Kidney (tissue), 14 donors: ENCODE data around the gene WNT5A. TPM values are rescaled to one million over a fixed set of nuclear protein-coding genes. Genes with fewer than 3 reads are reported as not detected.

Experiments
- DNase-seq, 5 donors: peaks; one replicate each; pipeline ENCODE4 v3.0.0-alpha.2; 2013 to 2020
- FAIRE-seq: peaks from 2 replicates; lab custom pipeline; 2012; peaks lifted over from hg19 to GRCh38; lab: Jason Lieb, UNC
- H3K27ac ChIP-seq, 2 donors: one replicate each; pipeline ENCODE4 v1.7.0; 2013; ENCODE audit warnings: low read depth in 2 of 2, low read length in 2 of 2, inconsistent platforms in 1 of 2
- H3K27me3 ChIP-seq: one replicate; pipeline ENCODE4 v1.7.1; 2013; ENCODE audit warnings: low read length, inconsistent platforms; ENCODE audit not compliant: control insufficient read depth, insufficient read depth
- H3K36me3 ChIP-seq, 3 donors: one replicate each; pipeline versions ENCODE4 v1.7.0 to v1.7.1; 2013; ENCODE audit warnings: low read length in 3 of 3, control low read depth in 1 of 3, inconsistent platforms in 1 of 3; ENCODE audit not compliant: insufficient read depth in 3 of 3, control insufficient read depth in 2 of 3
- H3K4me1 ChIP-seq, 3 donors: one replicate each; pipeline versions ENCODE4 v1.7.0 to v1.7.1; 2013; ENCODE audit warnings: low read length in 3 of 3, inconsistent platforms in 1 of 3, low read depth in 1 of 3; ENCODE audit not compliant: control insufficient read depth in 2 of 3, insufficient read depth in 2 of 3
- H3K4me3 ChIP-seq, 3 donors: one replicate each; pipeline versions ENCODE4 v1.7.0 to v1.8.1; 2013; ENCODE audit warnings: low read length in 3 of 3, control low read depth in 1 of 3, inconsistent platforms in 1 of 3
- H3K9ac ChIP-seq, 3 donors: one replicate each; pipeline versions ENCODE4 v1.7.0 to v1.7.1; 2013; ENCODE audit warnings: low read length in 3 of 3, control low read depth in 1 of 3, inconsistent platforms in 1 of 3
- H3K9me3 ChIP-seq, 3 donors: one replicate each; pipeline versions ENCODE4 v1.7.0 to v1.7.1; 2013; ENCODE audit warnings: low read length in 3 of 3, control low read depth in 1 of 3, inconsistent platforms in 1 of 3; ENCODE audit not compliant: control insufficient read depth in 2 of 3, insufficient read depth in 1 of 3
- intact Hi-C: fragments of 100-400 bp; cut with DNase I; formaldehyde crosslinking; loops from one replicate; pipeline ENCODE4 v1.11.1; 2022
- polyA plus RNA-seq: library from polyadenylated mRNA; stranded (reverse); fragments of 350-450 nt; fragmentation: Illumina TruSeq; extraction: RNeasy Lipid Tissue Mini Kit (QIAGEN cat#74804); gene quantifications from one replicate; pipeline ENCODE4 v1.2.3, GENCODE V29; 2014; ENCODE audit warnings: low read depth, low replicate concordance; ENCODE audit not compliant: insufficient read depth
- total RNA-seq: library from RNA; stranded (reverse); fragmentation: NEBNext Ultra II Directional; extraction: Animal tissue kit (Norgen Biotek cat#: 25700); gene quantifications from one replicate; pipeline ENCODE4 v1.2.1, GENCODE V29; 2021
- TF ChIP-seq, protein P1 (sequence below): IDR thresholded peaks from 3 replicates; pipeline ENCODE4 v1.5.1; 2012; ENCODE audit warnings: mild to moderate bottlenecking, moderate library complexity, borderline replicate concordance; ENCODE audit not compliant: insufficient read depth; ENCODE audit errors: extremely low read depth
- donor health status: control.
- donor health status: control.
- donor health status: control.
- donor health status: control.
- donor health status: control.
- donor health status: DM: yes; HTN: yes; CAD: no.
- donor health status: Normal renal cell carcinoma (clear cell type).

WNT5A gene
- total and polyA plus RNA-seq, 2 donors from 2014 or later, result 0.67 to 9.9 TPM

DNA sequence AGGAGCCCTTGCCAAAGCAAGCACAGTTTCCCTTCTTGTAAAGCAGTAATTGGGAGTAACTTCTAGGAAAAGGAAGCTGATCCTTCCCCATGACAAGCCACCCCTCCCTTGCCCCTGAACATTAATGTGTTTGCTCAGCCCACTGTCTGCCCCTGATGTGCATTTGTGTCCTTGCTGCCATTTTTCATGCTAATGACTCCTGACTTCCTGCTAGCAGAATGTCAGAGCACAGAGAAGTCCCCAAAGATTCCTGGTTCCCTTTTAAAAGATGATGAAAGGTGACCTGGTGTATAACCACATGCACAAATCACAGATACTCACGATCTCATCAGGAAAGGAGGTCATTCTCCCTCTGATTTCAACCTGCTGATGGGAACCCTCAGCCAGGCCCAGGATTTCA, 44.2 kb upstream of the WNT5A start:
- TF ChIP-seq, protein P1, sequence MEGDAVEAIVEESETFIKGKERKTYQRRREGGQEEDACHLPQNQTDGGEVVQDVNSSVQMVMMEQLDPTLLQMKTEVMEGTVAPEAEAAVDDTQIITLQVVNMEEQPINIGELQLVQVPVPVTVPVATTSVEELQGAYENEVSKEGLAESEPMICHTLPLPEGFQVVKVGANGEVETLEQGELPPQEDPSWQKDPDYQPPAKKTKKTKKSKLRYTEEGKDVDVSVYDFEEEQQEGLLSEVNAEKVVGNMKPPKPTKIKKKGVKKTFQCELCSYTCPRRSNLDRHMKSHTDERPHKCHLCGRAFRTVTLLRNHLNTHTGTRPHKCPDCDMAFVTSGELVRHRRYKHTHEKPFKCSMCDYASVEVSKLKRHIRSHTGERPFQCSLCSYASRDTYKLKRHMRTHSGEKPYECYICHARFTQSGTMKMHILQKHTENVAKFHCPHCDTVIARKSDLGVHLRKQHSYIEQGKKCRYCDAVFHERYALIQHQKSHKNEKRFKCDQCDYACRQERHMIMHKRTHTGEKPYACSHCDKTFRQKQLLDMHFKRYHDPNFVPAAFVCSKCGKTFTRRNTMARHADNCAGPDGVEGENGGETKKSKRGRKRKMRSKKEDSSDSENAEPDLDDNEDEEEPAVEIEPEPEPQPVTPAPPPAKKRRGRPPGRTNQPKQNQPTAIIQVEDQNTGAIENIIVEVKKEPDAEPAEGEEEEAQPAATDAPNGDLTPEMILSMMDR, result no peak
- no peak for FAIRE-seq
- H3K4me1 ChIP-seq, result no peaks in the 10 kb centered on the region
- no peaks in the 10 kb centered on the region for H3K9me3 ChIP-seq
- H3K27me3 ChIP-seq, result no peaks in the 10 kb centered on the region
- H3K4me3 ChIP-seq, result no peak overlapping the region
- no peaks in the 10 kb centered on the region for H3K36me3 ChIP-seq
- intact Hi-C loops, result no loop called here
- DNase-seq, result peak in 2 of 5 donors; percentile 30 to 57
- H3K27ac ChIP-seq, result no peak overlapping the region
- no peak overlapping the region for H3K9ac ChIP-seq

DNA sequence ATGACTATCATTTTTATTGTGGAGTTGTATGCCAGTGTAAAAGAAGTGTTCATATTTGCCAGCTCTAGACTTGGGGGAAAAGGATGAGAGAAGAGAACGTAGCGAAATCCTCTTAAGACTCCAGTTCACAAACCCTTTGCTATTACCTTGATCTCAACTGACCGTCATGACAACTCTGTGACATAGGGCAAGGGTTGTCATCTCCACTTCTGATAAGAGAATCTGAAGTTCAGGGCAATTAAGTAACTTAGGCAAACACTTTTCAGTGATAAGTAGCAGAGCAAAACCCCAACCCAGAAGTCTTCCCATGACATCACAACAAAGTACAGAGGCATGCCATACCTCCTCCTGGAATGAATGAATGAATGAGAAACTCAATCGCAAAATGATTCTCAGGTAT, 40.3 kb upstream of the WNT5A start:
- no peak for DNase-seq
- intact Hi-C loops, result no loop called here
- H3K9me3 ChIP-seq, result no peaks in the 10 kb centered on the region
- no peak overlapping the region for H3K9ac ChIP-seq
- H3K4me1 ChIP-seq, result peaks cover 0 to 3% (median 0%) of the 10 kb centered on the region in 3 donors
- no peaks in the 10 kb centered on the region for H3K27me3 ChIP-seq
- TF ChIP-seq, protein P1, result no peak
- no peak for FAIRE-seq
- no peak overlapping the region for H3K4me3 ChIP-seq
- H3K36me3 ChIP-seq, result no peaks in the 10 kb centered on the region
- H3K27ac ChIP-seq, result no peak overlapping the region

DNA sequence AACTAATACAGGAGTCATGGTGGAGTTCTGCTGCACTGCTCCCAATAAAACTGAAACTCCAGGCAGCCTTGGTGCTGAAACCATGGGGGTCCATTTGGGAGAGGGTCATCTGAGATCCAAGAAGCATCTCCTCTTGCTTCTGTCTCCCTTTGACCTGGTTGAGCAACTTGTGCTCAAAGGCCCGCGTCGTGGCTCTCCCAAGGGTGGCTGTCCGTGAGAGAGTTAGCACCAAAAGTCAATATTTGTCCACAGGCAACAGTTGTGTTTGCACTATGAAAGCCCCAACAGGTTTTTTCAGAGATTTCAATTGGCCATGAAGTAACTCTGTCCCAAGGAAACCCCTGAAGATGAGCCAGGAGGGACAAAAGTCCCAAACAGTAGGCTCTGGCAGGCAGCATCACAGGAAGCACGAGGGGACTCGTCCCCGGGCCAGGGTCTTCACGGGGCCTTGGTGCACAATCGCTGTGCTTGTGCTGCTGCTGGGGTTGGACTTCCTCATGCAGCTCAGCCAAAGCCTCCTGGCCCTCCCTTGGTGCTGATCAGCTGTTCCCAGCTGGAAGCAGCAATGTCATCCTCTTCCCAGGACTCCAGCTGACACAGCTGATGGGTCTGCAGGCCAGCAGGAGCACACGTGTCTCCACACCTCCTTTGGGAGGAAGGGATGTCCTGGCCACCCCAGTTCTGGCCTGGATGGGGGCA, 39.4 kb upstream of the WNT5A start:
- intact Hi-C loops, result no loop called here
- TF ChIP-seq, protein P1, result no peak
- no peak for FAIRE-seq

More for the DNA sequence above, 39.4 kb upstream of the WNT5A start:
- Histone ChIP-seq H3K9ac (no peak overlapping the region), H3K9me3 (no peaks in the 10 kb centered on the region), H3K4me3 (no peak overlapping the region), H3K4me1 (peaks cover 0 to 6% (median 0%) of the 10 kb centered on the region in 3 donors), H3K36me3 (no peaks in the 10 kb centered on the region), H3K27ac (no peak overlapping the region), H3K27me3 (no peaks in the 10 kb centered on the region)
- no peak for DNase-seq
